Measurements from ENCODE around the gene CHMP1B.
"Not testable (repeated sequence)": the region's sequence is repeated elsewhere in the genome, so short reads cannot be mapped to it uniquely, and the experiment has no call there.

CHMP1B gene

DNA sequence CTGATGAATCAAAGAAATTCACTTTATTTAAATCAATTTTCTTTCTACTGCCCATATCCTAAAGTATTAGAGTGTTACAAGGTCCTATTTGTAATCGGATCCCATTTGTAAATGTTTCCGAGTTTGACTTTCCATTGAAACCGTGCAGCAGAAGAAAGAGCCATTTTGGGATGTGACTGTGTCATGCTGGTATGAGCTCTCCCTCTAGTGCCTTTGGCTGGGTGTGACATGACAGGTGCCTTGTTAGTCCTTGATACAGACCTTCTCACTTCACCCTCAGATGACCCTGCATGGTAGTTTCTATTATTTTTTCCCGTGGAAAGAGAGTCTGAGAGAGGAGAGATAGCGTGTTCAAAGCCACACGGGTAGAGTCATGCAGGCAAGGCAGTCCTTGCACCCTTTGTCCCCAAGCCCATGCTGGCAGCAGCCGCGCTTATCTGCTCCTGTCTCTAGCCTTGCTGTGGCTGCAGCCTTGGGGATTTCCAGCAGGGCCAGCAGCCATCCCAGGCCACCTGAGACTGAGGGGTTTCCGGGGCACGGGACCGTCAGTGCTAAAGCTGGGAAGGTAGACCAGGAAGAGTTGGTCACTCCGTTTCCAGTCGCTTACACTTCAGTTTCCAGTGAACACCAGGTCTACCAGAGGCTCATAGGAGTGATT, 21.4 kb downstream of the CHMP1B start:
- no peak for DNase-seq

GRCh38 chr18:11873670-11874340, 22.6 kb downstream of the CHMP1B start:
- DNase-seq = no peak

DNA sequence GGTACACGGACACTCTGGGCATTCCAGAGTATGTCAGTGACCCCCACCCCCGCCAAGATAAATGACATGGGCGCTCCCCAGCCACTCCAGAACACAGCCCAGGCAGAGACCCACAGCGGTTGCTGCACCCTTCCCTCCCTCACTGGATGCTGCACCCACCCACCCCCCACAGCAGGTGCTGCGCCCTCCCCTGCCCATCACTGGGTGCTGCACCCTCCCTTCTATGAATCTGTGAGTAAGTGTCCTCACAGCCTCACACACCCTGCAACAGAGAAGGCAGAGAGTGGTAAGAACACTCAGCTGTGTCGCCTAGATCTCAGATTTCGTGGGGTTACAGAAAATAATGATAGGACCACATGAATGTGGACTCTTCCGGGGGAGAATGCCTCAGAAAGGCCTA, 23.5 kb downstream of the CHMP1B start:
- no peak for DNase-seq

DNA sequence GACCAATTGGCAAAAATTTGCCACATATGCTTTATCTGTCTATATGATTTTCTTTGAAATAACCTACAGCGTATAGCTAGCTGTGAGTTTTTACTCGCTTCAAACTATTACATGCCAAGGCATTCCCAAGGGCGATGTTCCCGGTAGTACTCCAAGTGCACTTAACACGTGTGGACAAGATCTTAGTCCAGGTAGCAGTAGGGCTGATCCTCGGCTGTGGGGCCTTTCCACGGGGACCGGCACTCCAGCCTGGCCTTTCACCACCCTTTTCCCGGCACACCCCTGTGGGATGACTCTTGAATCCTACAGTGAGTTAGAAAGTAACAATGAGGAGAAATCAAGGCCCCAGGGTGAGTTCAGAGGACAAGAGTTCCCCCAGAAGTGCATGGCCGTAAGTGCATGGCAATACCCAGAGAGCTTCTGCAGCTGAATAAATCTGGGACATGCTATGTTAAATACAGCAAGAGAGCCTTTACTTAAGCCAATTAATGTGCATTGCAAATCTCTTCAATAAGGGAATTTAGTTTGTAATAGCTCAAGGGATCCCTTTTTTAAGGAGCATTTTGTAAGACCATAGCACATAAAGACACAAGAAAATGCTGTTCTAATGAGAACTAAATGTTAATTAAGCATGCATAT, 26.4 kb downstream of the CHMP1B start:
- DNase-seq = no peak

GRCh38 chr18:11880586-11881304, 29.5 kb downstream of the CHMP1B start:
- DNase-seq = no peak

GRCh38 chr18:11882636-11883035, 31.4 kb downstream of the CHMP1B start:
- DNase-seq = no peak

- DNase-seq = peak; percentile 5
Measured at GRCh38 chr18:11883153-11883552, 31.9 kb downstream of the CHMP1B start.

GRCh38 chr18:11884396-11885030, 33.3 kb downstream of the CHMP1B start:
- no peak for DNase-seq

DNA sequence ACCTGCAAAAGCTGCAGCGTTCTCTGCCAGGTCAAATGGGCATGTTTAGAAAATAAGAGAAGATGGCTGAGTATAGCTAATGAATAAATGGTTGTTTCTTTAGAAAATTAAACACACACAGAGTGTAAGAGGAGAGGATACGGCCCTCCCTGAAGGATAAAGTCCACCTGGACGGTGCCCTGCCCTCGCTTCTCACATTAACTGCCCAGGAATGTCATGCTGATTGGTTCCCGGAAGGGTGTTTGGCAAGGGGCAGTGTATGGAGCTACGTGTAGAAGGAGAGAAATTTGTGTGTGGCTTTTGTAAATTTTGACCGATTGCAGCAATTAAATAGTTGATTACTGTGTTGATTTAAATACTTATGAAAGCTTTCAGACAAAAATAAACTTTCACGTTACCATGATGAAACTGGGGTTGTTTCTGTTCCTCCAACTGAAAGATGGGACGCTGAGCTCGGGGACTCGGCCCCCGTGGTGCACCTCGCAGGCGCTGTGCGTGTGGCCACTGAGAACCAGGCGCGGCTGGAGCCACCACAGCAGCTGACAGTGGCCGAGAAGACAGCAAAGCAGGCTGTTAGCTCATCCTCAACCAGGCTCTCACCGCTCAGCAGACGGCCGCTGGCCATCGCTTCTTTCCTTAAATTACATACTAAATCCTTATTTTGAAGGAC, 34.2 kb downstream of the CHMP1B start:
- no peak for DNase-seq

GRCh38 chr18:11886577-11887110, 35.4 kb downstream of the CHMP1B start:
- no peak for DNase-seq

GRCh38 chr18:11887328-11888128, 36.3 kb downstream of the CHMP1B start:
- DNase-seq = no peak

- no peak for DNase-seq
Measured at GRCh38 chr18:11888726-11889125, 37.5 kb downstream of the CHMP1B start.

GRCh38 chr18:11889284-11889683, 38.1 kb downstream of the CHMP1B start:
- DNase-seq = no peak

GRCh38 chr18:11891737-11892136, 40.5 kb downstream of the CHMP1B start:
- DNase-seq = no peak

GRCh38 chr18:11892438-11892837, 41.2 kb downstream of the CHMP1B start:
- DNase-seq = not testable (repeated sequence)

DNA sequence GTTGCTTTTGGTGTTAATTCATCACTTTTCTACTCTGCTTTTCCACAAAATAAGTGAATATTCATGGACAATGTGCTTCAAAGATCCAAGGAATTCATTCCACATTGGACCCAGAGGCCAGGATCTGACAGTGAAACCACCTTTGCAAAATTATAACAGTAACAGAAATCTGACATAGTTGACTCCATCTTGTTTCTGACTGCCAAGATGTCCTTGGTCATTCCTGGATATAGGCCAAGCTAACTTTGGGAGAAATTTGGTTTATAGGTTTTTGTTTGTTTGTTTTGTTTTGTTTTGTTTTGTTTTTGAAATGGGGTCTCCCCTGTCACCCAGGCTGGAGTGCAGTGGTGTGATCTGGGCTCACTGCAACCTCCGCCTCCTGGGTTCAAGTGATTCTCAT, 46.6 kb downstream of the CHMP1B start:
- DNase-seq = no peak

DNA sequence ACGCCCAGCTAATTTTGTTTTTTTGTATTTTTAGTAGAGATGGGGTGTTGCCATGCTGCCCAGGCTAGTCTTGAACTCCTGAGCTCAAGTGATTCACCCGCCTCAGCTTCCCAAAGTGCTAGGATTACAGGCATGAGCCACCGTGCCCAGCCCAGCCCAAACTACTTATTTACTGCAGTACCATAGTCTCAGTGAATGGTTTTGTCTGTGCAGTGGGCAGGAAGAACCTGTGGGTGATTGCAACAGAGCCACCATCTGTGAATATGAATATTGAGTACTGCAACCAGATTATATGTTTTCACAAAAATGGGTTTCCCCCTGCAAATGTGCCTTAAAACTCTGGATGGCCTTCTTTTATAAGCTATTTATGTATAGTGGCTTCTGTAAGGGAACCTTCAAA, 47.9 kb downstream of the CHMP1B start:
- DNase-seq = no peak

DNA sequence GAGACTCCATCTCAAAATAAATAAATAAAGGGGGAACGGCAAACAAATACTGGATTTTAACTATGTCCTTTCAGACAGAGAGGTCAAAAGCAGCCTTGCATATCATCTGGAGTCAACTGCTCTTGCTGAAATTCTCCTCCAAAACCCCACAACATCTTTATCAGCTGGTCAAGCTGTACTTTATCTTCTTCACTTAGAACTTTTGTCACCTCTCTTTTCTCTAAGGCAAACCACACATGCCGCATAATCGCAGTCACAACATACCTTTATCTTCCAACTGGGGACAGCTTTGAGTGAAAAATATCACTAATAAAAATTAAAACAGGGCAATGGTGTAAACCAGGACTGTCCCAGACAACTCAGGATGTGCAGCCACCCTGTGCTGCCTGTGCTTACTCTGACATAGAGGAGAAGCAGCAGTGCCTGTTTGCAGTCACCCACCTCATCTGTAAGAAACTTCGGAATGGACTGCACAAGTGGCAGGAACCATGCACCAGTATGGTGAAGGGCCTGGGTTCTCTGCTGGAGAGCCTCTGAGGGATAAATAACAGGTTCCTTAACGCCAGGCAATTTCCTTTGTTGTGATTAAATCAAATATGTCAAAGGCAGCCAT, 50.7 kb downstream of the CHMP1B start:
- no peak for DNase-seq

DNA sequence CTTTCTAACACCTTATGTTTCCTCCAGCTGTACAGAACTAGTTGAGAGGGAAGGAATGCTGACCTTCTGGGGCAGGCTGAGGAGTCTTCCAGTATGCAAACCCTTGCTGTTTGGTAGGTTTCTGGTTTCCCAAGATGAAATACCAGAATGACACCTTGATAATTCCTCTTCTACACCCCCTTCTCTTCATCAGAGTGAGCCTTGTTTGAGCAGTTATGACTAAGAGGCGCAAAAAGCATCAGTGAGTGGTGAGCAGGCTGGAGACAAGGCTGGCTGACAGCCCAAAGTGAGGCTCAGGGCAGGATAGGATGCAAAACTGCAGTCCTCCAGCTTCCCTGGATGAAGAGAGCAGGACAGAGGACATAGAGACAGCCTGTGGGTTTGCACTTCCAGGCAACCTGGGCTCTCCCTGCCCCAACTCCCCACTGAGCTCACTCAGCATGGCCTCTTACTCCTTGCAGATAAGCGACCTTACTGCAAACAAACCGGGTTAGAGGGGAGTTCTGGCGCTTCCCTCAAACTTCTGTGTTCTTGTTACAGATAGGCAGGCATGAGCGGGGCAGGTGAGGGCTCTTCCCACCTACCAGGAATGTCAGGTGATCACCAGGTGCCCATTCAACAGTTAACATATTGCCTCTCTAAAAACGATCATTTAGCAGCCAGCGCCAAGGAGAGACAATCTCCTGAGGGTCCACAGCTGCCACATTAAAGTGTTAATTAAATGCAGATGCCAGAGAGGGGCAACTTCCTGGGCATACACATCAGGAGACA, 51.5 kb downstream of the CHMP1B start:
- DNase-seq = no peak

All from CD4-positive, alpha-beta T cell treated with Interleukin-4 for 4 hours (primary cell).